Esophagus squamous epithelium (tissue), 5 donors: ENCODE results near the gene SOX15. TPM values are rescaled to one million over a fixed set of nuclear protein-coding genes. Genes with fewer than 3 reads are reported as not detected.

Experiments
- DNase-seq: peaks from one replicate; lab custom pipeline; 2025; lab: John Stamatoyannopoulos, UW
- H3K27ac ChIP-seq, 4 donors: fragments of 200-600 bp; sonication (generic); one replicate each; pipeline ENCODE4 v1.5.1; 2016 to 2019; ENCODE audit warnings: mild to moderate bottlenecking in 1 of 4
- H3K27me3 ChIP-seq, 4 donors: fragments of 200-600 bp; sonication (generic); 1 replicate in 3 of 4; 2 replicates in 1 of 4; pipeline versions ENCODE4 v1.5.1 to v1.6.0; 2017 to 2021; ENCODE audit warnings: antibody characterized with exemption in 1 of 4
- H3K36me3 ChIP-seq, 3 donors: fragments of 200-600 bp; sonication (generic); one replicate each; pipeline ENCODE4 v1.5.1; 2016 to 2019
- H3K4me1 ChIP-seq, 3 donors: fragments of 200-600 bp; sonication (generic); one replicate each; pipeline ENCODE4 v1.5.1; 2017 to 2019
- H3K4me3 ChIP-seq, 4 donors: fragments of 200-600 bp; sonication (generic); 1 replicate in 3 of 4; 2 replicates in 1 of 4; pipeline ENCODE4 v1.5.1; 2016 to 2019; ENCODE audit warnings: mild to moderate bottlenecking in 2 of 4, moderate library complexity in 1 of 4
- H3K9me3 ChIP-seq, 3 donors: fragments of 200-600 bp; sonication (generic); one replicate each; pipeline ENCODE4 v1.5.1; 2016 to 2019
- POLR2A ChIP-seq, 4 donors: fragments of 450-650 bp; IDR thresholded peaks; one replicate each; pipeline ENCODE4 v1.6.1; 2017; ENCODE audit warnings: antibody characterized with exemption in 4 of 4, mild to moderate bottlenecking in 4 of 4, moderate library complexity in 3 of 4
- WGBS, 2 donors: methylation state at CpG; one replicate each; pipeline ENCODE4 v1.1.5; 2018; 5-methylcytosine and 5-hydroxymethylcytosine counted together
- intact Hi-C: fragments of 100-400 bp; cut with DNase I; formaldehyde crosslinking; loops from one replicate; pipeline ENCODE4 v1.15.0; 2022
- total RNA-seq, 4 donors: library from RNA; depleted of rRNA; stranded (reverse); fragments of >200 nt; gene quantifications; one replicate each; pipeline ENCODE4 v1.1.0, GENCODE V29; 2016
- TF ChIP-seq, protein P1 (sequence below), 6 experiments: fragments of 450-650 bp in 4 of 6; fragments of 200-600 bp in 2 of 6; sonication (generic) in 2 of 6; IDR thresholded peaks; one replicate each; pipeline ENCODE4 v1.5.1; 2016 to 2019; ENCODE audit warnings: antibody characterized with exemption in 6 of 6, mild to moderate bottlenecking in 4 of 6, moderate library complexity in 4 of 6
- donor health status: DM: yes; HTN: yes; CAD: no.

Gene SOX15
- total RNA-seq, 4 donors from 2014 or later = 89.1 to 127 (median 103) TPM

- TF ChIP-seq POLR2A (IDR thresholded peaks at IDR 0.05) = no peak
- TF ChIP-seq, protein P1, sequence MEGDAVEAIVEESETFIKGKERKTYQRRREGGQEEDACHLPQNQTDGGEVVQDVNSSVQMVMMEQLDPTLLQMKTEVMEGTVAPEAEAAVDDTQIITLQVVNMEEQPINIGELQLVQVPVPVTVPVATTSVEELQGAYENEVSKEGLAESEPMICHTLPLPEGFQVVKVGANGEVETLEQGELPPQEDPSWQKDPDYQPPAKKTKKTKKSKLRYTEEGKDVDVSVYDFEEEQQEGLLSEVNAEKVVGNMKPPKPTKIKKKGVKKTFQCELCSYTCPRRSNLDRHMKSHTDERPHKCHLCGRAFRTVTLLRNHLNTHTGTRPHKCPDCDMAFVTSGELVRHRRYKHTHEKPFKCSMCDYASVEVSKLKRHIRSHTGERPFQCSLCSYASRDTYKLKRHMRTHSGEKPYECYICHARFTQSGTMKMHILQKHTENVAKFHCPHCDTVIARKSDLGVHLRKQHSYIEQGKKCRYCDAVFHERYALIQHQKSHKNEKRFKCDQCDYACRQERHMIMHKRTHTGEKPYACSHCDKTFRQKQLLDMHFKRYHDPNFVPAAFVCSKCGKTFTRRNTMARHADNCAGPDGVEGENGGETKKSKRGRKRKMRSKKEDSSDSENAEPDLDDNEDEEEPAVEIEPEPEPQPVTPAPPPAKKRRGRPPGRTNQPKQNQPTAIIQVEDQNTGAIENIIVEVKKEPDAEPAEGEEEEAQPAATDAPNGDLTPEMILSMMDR (IDR thresholded peaks at IDR 0.05) = peak; percentile 78 to 98 (median 90)
- DNase-seq = no peak
- Histone ChIP-seq H3K9me3 (no peaks in the 10 kb centered on the region), H3K27ac (peak overlapping the region; percentile 94 to 98 (median 96)), H3K4me3 (peak overlapping the region; percentile 77 to 98 (median 94)), H3K4me1 (peaks cover 44 to 82% (median 58%) of the 10 kb centered on the region in 3 donors), H3K27me3 (no peaks in the 10 kb centered on the region), H3K36me3 (peaks cover 7 to 30% (median 23%) of the 10 kb centered on the region in 3 donors)
- intact Hi-C loops = no loop called here
- 1% methylated on average over 28 to 32 of the region's 32 CpGs for WGBS, 2 donors
Measured at GRCh38 chr17:7561028-7561575, 28.8 kb downstream of the SOX15 start.

- H3K27me3 ChIP-seq = no peaks in the 10 kb centered on the region
- TF ChIP-seq POLR2A (IDR thresholded peaks at IDR 0.05) = no peak
- TF ChIP-seq, protein P1 (IDR thresholded peaks at IDR 0.05) = peak; percentile 40 to 79 (median 71)
- peak overlapping the region; percentile 94 to 98 (median 96) for H3K27ac ChIP-seq
- intact Hi-C loops = no loop called here
- 24 to 27% methylated on average over 19 to 22 of the region's 22 CpGs for WGBS, 2 donors
- H3K36me3 ChIP-seq = peaks cover 7 to 23% (median 16%) of the 10 kb centered on the region in 3 donors
- no peak for DNase-seq
- H3K4me1 ChIP-seq = peaks cover 44 to 82% (median 58%) of the 10 kb centered on the region in 3 donors
- H3K4me3 ChIP-seq = peak overlapping the region in 3 of 4 donors; percentile 77 to 98 (median 97)
- no peaks in the 10 kb centered on the region for H3K9me3 ChIP-seq
Measured at GRCh38 chr17:7560172-7561027, 29.5 kb downstream of the SOX15 start.

GRCh38 chr17:7559320-7560171 lies 30.3 kb downstream of the SOX15 start:
- no peak for DNase-seq
- intact Hi-C loops = loop anchor here (2.0 kb wide), 1 partner anchor 43 kb away; no protein-coding TSS in a partner anchor
- Histone ChIP-seq H3K36me3 (peaks cover 3 to 14% (median 8%) of the 10 kb centered on the region in 3 donors), H3K27ac (peak overlapping the region; percentile 94 to 98 (median 96)), H3K9me3 (no peaks in the 10 kb centered on the region), H3K27me3 (no peaks in the 10 kb centered on the region), H3K4me3 (peak overlapping the region in 3 of 4 donors; percentile 77 to 98 (median 97)), H3K4me1 (peaks cover 44 to 75% (median 58%) of the 10 kb centered on the region in 3 donors)
- TF ChIP-seq, protein P1 (IDR thresholded peaks at IDR 0.05) = no peak
- TF ChIP-seq POLR2A (IDR thresholded peaks at IDR 0.05) = no peak
- 50 to 56% methylated on average over 15 to 17 of the region's 18 CpGs for WGBS, 2 donors

- peaks cover 0 to 6% (median 4%) of the 10 kb centered on the region in 3 donors for H3K36me3 ChIP-seq
- H3K9me3 ChIP-seq = no peaks in the 10 kb centered on the region
- peaks cover 44 to 70% (median 54%) of the 10 kb centered on the region in 3 donors for H3K4me1 ChIP-seq
- H3K4me3 ChIP-seq = peak within 1 kb of the TSS; percentile 7 to 98 (median 70)
- intact Hi-C loops = loop anchor here (2.0 kb wide), 1 partner anchor 42 kb away; no protein-coding TSS in a partner anchor
- no peak for TF ChIP-seq POLR2A (IDR thresholded peaks at IDR 0.05)
- TF ChIP-seq, protein P1 (IDR thresholded peaks at IDR 0.05) = no peak
- DNase-seq = no peak
- peak within 1 kb of the TSS; percentile 82 to 98 (median 96) for H3K27ac ChIP-seq
- H3K27me3 ChIP-seq = no peaks in the 10 kb centered on the region
- 13 to 24% methylated on average over 12 to 13 of the region's 16 CpGs for WGBS, 2 donors
Measured at GRCh38 chr17:7558544-7559319, 31.2 kb downstream of the SOX15 start, which contains the start of gene TNFSF13. TNFSF13 (plus strand) TSS chr17:7558750; CDS start chr17:7559040, 290 bp downstream.
